NCI-H748 (cell line): ENCODE results near the gene SSR1.
A peak's percentile ranks its signal among the peaks of the same experiment; 100 is the strongest.
"Not testable (repeated sequence)": the region's sequence is repeated elsewhere in the genome, so short reads cannot be mapped to it uniquely, and the experiment has no call there.

Source experiments
- DNase-seq: peaks from one replicate; lab custom pipeline; 2025; ENCODE audit not compliant: unreplicated experiment; lab: John Stamatoyannopoulos, UW

Gene SSR1

DNA sequence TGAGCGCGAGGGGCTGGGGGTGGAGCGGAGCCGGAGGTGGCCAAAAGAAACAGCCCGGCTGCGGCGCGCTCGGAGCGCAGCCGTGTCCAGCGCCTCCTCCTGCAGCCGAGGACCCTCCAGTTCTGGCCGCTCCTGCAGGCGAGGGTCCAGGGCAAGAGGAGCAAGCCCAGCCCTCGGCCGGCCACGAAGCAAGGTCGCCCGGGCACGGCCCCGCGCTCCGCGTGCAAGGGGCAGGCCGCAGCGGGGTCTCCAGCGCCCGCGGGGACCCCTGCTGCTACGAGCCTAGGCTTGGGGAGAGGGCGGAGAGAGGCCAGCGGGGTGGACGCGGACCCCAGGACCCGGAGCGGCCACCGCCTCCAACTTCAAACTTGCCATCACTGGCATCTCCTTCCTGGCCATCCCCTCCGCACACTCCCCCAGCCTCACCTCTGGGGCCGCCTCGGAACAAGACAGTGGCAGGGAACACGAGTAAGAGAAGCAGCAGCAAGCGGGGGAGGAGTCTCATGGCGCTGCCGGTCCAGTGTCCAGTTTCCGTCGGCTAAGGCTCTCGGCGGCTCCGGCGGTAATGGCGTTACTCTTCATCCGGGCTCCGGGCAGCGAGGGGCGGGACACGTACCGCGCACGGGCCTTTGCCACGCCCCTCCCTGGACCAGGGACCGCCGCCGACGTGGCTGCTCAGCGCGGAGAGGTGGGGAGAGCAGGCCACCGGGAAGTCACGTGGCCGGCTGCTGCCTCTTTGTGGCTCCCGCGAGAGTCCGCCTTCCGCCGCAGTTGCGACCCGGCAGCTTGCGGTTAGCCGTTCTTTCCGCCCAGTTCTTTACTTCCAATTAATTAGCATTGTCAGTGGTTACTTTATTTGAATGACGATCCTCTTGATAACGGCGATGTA is at the start of gene SSR1:
TSS of gene SSR1 (minus strand) at position 584 of the 889 bp plus-strand sequence. CDS start at position 505, 79 bp downstream.
- peak; percentile 99 for DNase-seq

- DNase-seq: not testable (repeated sequence)
Measured at GRCh38 chr6:7351916-7352315, 38.9 kb upstream of the SSR1 start.

GRCh38 chr6:7350591-7350990 is 37.6 kb upstream of the SSR1 start:
- DNase-seq: not testable (repeated sequence)

DNA sequence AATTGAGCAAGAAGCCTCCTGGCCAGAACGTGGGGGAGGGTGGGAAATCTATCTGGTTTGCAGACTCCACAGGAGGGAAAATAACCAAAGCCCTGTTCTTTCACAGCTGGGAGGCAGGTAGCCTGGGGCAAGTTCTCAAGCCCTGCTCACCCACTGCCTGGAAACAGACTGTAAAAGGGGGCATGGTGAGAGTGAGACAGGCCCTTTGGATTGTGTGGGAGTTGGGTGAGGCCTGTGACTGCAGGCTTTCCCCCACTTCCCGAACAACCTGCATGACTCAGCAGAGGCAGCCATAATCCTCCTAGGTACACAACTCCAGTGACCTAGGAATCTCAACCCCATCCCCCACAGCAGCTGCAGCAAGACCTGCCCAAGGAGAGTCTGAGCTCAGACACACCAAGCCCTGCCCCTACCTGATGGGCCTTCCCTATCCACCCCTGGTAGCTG is 34.6 kb upstream of the SSR1 start:
- DNase-seq: peak; percentile 28

DNA sequence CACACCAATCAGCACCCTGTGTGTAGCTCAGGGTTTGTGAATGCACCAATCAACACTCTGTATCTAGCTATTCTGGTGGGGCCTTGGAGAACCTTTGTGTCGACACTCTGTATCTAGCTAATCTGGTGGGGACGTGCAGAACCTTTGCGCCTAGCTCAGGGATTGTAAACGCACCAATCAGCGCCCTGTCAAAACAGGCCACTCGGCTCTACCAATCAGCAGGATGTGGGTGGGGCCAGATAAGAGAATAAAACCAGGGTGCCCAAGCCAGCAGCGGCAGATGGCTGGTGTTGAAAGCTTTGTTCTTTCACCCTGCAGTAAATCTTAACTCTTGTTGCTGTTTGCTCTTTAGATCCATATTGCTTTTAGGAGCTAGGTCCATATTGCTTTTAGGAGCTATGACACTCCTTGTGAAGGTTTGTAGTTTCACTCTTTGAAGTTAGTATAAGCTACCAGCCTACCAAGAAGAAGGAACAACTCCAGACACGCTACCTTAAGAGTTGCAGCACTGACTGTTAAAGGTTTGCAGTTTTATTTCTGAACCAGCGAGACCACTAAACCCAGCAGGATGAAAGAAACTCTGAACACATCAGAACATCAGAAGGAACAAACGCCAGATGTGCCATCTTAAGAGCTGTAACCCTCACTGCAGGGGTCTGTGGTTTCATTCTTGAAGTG is 31.9 kb upstream of the SSR1 start:
- not testable (repeated sequence) for DNase-seq

DNA sequence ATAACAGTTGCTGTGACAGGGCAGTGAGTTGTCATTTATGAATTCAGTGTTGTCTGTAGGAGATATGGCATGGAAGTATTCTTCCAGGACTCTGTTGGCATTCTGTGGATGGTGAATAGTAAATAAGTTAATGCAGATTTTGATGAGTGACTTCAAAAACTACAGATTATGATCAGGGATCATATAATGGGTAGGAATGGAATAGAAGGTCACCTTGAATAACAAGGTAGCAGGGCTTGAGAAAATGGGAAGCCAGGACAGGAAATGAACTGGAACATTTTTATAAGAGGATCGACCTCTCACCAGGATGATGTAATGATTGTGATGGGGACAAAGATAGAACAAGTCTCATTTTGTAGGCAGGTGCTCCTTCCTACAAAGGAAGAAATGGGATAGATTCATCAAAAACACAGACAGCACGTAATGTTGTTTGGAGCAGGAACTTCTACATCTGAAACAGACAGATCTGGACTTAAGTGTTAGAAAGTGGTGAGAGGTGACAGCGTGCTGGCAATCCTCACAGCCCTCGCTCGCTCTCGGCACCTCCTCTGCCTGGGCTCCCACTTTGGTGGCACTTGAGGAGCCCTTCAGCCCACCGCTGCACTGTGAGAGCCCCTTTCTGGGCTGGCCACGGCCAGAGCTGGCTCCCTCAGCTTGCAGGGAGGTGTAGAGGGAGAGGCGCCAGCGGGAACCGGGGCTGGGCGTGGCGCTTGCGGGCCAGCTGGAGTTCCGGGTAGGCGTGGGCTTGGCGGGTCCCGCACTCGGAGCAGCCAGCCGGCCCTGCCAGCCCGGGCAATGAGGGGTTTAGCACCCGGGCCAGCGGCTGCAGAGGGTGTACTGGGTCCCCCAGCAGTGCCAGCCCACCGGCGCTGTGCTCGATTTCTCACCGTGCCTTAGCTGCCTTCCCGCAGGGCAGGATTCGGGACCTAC is 30.8 kb upstream of the SSR1 start:
- DNase-seq: no peak

- no peak for DNase-seq
Measured at GRCh38 chr6:7341989-7342742, 29.2 kb upstream of the SSR1 start.

GRCh38 chr6:7341271-7341670 is 28.3 kb upstream of the SSR1 start:
- DNase-seq: no peak

- DNase-seq: peak; percentile 38
Measured at GRCh38 chr6:7339007-7339732, 26.2 kb upstream of the SSR1 start.

GRCh38 chr6:7338031-7338430 is 25.0 kb upstream of the SSR1 start:
- DNase-seq: no peak

DNA sequence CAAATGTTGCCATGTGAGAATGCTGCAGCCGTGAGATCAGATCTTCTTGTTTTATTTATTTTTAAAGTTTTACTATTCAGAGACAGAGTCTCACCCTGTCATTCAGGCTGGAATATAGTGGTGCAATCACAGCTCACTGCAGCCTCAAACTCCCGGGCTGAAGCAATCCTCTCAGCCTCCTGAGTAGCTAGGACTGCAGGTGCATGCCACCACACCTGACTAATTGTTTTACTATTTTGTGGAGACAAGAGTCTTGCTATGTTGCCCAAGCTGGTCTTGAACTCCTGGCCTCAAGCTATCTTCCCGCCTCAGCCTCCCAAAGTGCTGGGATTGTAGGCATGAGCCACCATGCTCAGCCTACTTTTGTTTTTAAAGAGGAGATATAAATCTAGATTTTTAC is 22.5 kb upstream of the SSR1 start:
- DNase-seq: no peak

- DNase-seq: no peak
Measured at GRCh38 chr6:7334685-7335084, 21.7 kb upstream of the SSR1 start.

GRCh38 chr6:7332090-7332745 is 19.2 kb upstream of the SSR1 start:
- no peak for DNase-seq

DNA sequence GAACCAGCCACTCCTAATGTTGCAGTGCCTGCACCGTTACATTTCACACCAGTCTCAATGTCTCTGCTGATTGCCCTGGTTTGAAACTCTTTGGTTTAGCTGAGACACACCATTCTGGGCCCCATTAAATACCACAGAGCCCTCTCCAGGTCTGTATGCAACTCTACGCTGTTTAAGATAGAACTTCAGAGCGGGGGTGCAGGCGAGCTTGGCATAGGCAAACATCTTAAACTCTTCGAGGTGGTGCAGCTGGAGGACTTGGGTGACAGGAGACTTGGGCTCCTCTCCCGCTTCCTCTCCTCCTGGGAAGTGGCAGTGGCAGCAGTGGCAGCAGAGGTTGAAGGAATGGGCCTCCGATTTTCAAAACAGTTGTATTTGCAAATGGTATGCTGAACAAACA is 18.5 kb upstream of the SSR1 start:
- DNase-seq: no peak

GRCh38 chr6:7328243-7328642 is 15.2 kb upstream of the SSR1 start:
- no peak for DNase-seq

- no peak for DNase-seq
Measured at GRCh38 chr6:7325750-7326149, 12.8 kb upstream of the SSR1 start.

GRCh38 chr6:7324520-7324919 is 11.5 kb upstream of the SSR1 start:
- DNase-seq: no peak

DNA sequence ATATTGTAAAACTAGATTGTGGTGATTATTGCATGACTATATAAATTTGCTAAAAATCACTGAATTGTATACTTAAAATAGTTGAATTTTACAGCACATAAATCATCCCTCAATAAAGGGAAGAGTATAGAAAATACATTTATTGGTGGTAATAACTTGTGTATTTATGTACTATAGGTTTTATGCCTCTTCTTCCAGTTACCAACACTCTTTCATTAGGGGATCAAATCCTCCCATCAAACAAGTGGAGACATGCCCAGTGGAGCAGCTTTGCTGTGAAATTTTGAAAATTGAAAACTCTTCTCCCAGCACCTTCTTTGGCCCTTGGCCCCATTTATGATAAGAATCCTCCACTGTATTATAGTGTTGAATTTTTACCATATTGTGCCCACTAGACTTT is 10.1 kb upstream of the SSR1 start:
- DNase-seq: no peak

GRCh38 chr6:7321866-7322265 is 8.9 kb upstream of the SSR1 start:
- DNase-seq: not testable (repeated sequence)
